ENCODE results near the gene MVB12B.

Gene MVB12B

GRCh38 chr9:126347093-126347492 is 20.5 kb downstream of the MVB12B start:
- TF ChIP-seq SIN3A (IDR thresholded peaks at IDR 0.05; ENCODE audit: borderline replicate concordance, insufficient read depth, low read length) (no peak), POLR2AphosphoS5 (IDR thresholded peaks at IDR 0.05; ENCODE audit: low read depth, low read length) (no peak), FOXP2 (optimal IDR thresholded peaks at IDR 0.05; ENCODE audit: borderline replicate concordance, extremely low read depth, extremely low read length, insufficient read depth) (no peak), TAF1 (IDR thresholded peaks at IDR 0.05; ENCODE audit: borderline replicate concordance, insufficient read depth, low read length) (no peak)
- TF ChIP-seq, protein P1, sequence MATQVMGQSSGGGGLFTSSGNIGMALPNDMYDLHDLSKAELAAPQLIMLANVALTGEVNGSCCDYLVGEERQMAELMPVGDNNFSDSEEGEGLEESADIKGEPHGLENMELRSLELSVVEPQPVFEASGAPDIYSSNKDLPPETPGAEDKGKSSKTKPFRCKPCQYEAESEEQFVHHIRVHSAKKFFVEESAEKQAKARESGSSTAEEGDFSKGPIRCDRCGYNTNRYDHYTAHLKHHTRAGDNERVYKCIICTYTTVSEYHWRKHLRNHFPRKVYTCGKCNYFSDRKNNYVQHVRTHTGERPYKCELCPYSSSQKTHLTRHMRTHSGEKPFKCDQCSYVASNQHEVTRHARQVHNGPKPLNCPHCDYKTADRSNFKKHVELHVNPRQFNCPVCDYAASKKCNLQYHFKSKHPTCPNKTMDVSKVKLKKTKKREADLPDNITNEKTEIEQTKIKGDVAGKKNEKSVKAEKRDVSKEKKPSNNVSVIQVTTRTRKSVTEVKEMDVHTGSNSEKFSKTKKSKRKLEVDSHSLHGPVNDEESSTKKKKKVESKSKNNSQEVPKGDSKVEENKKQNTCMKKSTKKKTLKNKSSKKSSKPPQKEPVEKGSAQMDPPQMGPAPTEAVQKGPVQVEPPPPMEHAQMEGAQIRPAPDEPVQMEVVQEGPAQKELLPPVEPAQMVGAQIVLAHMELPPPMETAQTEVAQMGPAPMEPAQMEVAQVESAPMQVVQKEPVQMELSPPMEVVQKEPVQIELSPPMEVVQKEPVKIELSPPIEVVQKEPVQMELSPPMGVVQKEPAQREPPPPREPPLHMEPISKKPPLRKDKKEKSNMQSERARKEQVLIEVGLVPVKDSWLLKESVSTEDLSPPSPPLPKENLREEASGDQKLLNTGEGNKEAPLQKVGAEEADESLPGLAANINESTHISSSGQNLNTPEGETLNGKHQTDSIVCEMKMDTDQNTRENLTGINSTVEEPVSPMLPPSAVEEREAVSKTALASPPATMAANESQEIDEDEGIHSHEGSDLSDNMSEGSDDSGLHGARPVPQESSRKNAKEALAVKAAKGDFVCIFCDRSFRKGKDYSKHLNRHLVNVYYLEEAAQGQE (IDR thresholded peaks at IDR 0.05; ENCODE audit: insufficient read depth in 1 of 2, low read depth in 2 of 2, low read length in 2 of 2), result no peak

DNA sequence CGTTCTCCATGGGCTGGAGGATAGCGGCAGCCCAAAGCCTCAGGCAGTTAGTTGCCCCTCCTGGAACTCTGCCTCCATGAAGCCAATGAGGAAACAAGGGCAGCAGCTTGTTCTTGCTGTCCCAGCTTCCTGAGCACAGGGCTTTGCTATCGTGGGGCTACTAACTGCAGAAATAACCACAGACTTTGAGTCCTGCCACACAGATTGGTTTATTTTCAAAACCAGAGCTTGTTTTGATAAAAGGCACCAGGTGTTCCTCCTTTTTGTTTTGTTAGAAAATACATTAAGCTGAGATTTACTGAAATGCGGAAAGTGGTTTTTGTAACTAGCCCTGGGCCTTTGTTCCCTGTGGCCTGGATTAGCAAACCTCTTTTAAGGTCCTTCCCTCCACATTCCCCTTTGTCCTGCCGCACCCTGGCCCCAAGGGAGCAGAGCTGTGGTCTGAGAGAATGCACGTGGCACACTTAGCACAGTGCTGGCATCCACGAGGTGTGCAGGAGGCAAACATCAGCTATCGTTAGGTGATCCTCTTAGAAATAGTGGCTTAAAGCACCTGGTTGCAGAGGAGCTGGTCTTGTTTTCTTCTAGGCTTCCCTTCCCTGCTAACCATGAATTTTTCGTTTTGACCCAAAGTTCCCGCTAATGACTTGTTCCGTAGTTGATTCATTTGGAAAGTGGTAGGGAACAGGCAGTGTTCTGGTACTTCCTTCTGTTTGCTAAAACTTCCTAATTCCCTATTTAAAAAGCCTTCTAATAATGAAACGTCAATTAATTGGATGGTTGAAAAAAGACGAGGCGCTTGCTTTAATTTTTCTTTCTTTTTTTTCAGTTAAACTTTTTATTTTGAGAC is 21.5 kb downstream of the MVB12B start:
- no peak for TF ChIP-seq POLR2AphosphoS5 (IDR thresholded peaks at IDR 0.05; ENCODE audit: low read depth, low read length)
- TF ChIP-seq TAF1 (IDR thresholded peaks at IDR 0.05; ENCODE audit: borderline replicate concordance, insufficient read depth, low read length), result no peak
- TF ChIP-seq FOXP2 (optimal IDR thresholded peaks at IDR 0.05; ENCODE audit: borderline replicate concordance, extremely low read depth, extremely low read length, insufficient read depth), result no peak
- TF ChIP-seq, protein P1 (IDR thresholded peaks at IDR 0.05; ENCODE audit: insufficient read depth in 1 of 2, low read depth in 2 of 2, low read length in 2 of 2), result no peak
- TF ChIP-seq SIN3A (IDR thresholded peaks at IDR 0.05; ENCODE audit: borderline replicate concordance, insufficient read depth, low read length), result no peak

DNA sequence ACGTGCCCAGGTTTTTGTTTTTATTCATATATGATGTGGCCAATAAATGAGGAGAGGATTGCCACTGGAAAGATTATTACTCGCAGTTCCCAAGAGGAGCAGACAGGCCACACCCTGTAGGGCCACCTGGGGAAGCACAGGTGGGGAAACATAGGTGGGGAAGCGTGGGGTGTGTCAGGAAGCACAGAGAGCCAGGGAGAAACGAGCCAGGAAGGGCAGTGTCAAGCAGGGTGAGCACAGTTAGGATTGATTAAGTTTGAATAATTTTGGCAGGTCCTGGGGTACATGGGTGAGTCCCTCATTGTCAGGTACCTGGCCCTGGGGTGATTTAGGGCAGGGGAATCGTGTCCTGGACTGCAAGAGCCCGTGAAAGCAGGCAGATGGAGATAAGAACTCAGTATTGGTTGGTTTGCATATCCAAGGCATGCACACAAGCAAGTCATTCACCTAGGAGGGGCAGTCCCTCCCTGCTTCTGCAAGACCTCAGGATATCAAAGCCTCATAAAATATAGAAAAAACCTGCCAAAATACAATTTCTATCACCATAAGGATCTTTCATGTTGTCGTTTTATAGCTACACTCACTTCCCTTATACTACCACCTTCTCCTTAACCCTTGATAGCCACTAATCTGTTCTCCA is 22.4 kb downstream of the MVB12B start:
- TF ChIP-seq, protein P1 (IDR thresholded peaks at IDR 0.05; ENCODE audit: insufficient read depth in 1 of 2, low read depth in 2 of 2, low read length in 2 of 2), result no peak
- TF ChIP-seq POLR2AphosphoS5 (IDR thresholded peaks at IDR 0.05; ENCODE audit: low read depth, low read length) (no peak), SIN3A (IDR thresholded peaks at IDR 0.05; ENCODE audit: borderline replicate concordance, insufficient read depth, low read length) (no peak), FOXP2 (optimal IDR thresholded peaks at IDR 0.05; ENCODE audit: borderline replicate concordance, extremely low read depth, extremely low read length, insufficient read depth) (no peak), TAF1 (IDR thresholded peaks at IDR 0.05; ENCODE audit: borderline replicate concordance, insufficient read depth, low read length) (no peak)

DNA sequence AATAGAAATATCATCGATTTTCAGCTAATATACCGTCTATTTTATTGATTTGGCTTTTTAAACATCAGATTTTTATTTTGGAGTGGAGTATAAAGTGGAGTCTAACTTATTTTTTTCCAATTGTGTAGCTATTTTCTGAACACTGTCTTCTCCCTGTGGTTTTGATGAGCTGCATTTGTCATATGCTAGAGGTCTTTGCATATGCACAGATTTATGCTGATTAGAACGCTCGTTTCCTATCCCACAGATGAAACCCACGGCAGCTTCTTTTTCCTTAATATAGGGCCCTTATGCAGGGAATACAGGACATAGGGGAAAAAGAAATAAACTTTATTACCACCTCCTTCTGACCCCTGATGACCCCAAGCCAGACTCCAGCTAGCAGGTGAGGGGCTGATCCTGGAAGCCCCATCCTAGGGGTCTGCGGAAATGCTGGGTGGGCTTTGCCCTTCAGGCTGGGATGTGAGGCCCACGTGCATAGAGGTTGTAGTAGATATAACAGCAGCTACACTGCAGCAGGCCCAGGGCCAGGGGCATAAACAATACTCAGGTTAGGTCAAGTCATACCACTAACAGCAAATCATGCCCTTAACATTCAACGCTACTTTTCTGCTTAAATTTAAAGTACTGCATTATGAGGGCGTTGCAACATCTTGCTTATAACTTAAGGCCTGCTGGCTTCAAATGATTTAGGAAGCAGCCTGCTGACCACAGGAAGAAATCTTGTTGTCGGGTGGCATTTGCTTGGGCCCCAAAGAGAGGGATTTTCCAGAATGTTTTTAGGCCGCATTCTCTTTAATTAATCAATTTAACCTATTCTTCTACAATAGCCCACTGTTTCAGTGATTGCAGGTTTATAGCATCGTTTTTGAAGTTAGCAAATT is 28.5 kb downstream of the MVB12B start:
- TF ChIP-seq, protein P1 (IDR thresholded peaks at IDR 0.05; ENCODE audit: insufficient read depth in 1 of 2, low read depth in 2 of 2, low read length in 2 of 2), result no peak
- TF ChIP-seq FOXP2 (optimal IDR thresholded peaks at IDR 0.05; ENCODE audit: borderline replicate concordance, extremely low read depth, extremely low read length, insufficient read depth) (no peak), TAF1 (IDR thresholded peaks at IDR 0.05; ENCODE audit: borderline replicate concordance, insufficient read depth, low read length) (no peak), SIN3A (IDR thresholded peaks at IDR 0.05; ENCODE audit: borderline replicate concordance, insufficient read depth, low read length) (no peak), POLR2AphosphoS5 (IDR thresholded peaks at IDR 0.05; ENCODE audit: low read depth, low read length) (no peak)

All from PFSK-1 (cell line).